ENCODE results near the gene TTC21B. TPM values are rescaled to one million over a fixed set of nuclear protein-coding genes. Genes with fewer than 3 reads are reported as not detected.

The TTC21B gene
- total RNA-seq, 4 donors from 2014 or later = 19.9 to 37.0 (median 22.9) TPM

DNA sequence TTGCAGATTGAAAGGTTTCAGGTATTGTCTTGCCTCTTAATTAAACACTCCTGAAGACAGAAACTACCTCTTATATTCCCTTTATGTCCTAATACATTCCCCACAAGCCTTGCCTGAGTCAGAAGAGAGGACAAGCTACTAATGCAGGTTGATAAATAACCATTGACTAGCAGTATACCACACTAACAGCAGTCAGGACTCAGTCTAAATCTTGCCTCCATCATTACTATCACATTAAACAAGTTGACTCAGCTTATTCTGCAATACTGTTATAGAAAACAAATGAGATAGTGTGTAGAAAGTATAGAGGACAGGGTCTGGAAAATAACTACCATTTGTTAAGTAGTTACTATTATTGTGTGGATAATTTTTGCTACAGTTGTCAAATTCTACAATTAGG lies 63.8 kb downstream of the TTC21B start:
- intact Hi-C loops (cut with DNase I) = no loop called here
- no peak overlapping the region for H3K4me3 ChIP-seq
- H3K9me3 ChIP-seq = no peaks in the 10 kb centered on the region
- no peak for DNase-seq (ENCODE audit: extremely low spot score)
- peaks cover 13 to 72% (median 37%) of the 10 kb centered on the region in 4 donors for H3K36me3 ChIP-seq
- no peak overlapping the region for H3K27ac ChIP-seq (replicated peaks in 1 of 4)
- TF ChIP-seq POLR2AphosphoS5 (IDR thresholded peaks at IDR 0.05) (no peak), EP300 (IDR thresholded peaks at IDR 0.05) (no peak), POLR2A (IDR thresholded peaks at IDR 0.05; ENCODE audit: low read depth) (no peak)
- TF ChIP-seq, protein P1, sequence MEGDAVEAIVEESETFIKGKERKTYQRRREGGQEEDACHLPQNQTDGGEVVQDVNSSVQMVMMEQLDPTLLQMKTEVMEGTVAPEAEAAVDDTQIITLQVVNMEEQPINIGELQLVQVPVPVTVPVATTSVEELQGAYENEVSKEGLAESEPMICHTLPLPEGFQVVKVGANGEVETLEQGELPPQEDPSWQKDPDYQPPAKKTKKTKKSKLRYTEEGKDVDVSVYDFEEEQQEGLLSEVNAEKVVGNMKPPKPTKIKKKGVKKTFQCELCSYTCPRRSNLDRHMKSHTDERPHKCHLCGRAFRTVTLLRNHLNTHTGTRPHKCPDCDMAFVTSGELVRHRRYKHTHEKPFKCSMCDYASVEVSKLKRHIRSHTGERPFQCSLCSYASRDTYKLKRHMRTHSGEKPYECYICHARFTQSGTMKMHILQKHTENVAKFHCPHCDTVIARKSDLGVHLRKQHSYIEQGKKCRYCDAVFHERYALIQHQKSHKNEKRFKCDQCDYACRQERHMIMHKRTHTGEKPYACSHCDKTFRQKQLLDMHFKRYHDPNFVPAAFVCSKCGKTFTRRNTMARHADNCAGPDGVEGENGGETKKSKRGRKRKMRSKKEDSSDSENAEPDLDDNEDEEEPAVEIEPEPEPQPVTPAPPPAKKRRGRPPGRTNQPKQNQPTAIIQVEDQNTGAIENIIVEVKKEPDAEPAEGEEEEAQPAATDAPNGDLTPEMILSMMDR (IDR thresholded peaks at IDR 0.05) = no peak
- no peaks in the 10 kb centered on the region for H3K27me3 ChIP-seq
- H3K4me1 ChIP-seq = no peaks in the 10 kb centered on the region

DNA sequence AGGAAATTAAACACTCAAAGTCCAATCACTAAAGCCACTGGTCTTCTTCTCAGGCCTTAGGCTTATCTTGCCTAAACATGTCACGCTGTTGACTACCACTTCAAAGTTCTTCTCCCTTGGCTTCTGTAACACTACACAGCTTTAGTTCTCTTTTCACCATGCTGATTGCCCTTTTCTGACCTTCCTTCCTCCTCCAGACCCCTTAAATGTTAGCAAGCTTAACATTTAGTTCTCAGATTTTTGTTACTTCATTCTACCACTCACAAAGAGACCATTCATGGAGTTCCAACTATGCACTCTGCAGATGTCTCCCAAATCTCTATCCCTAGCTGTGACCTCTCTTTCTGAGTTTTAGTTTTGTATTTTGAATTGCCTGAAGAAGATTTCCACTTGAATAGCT lies 64.4 kb downstream of the TTC21B start:
- peaks cover 10 to 72% (median 37%) of the 10 kb centered on the region in 4 donors for H3K36me3 ChIP-seq
- DNase-seq (ENCODE audit: extremely low spot score) = no peak
- no peaks in the 10 kb centered on the region for H3K9me3 ChIP-seq
- H3K27ac ChIP-seq (replicated peaks in 1 of 4) = no peak overlapping the region
- no peaks in the 10 kb centered on the region for H3K4me1 ChIP-seq
- 85% methylated on average over 1 of the region's 1 CpG for WGBS
- intact Hi-C loops (cut with DNase I) = no loop called here
- H3K4me3 ChIP-seq = no peak overlapping the region
- no peaks in the 10 kb centered on the region for H3K27me3 ChIP-seq
- TF ChIP-seq, protein P1 (IDR thresholded peaks at IDR 0.05) = no peak
- TF ChIP-seq POLR2AphosphoS5 (IDR thresholded peaks at IDR 0.05) = no peak
- TF ChIP-seq POLR2A (IDR thresholded peaks at IDR 0.05; ENCODE audit: low read depth) = no peak
- no peak for TF ChIP-seq EP300 (IDR thresholded peaks at IDR 0.05)

DNA sequence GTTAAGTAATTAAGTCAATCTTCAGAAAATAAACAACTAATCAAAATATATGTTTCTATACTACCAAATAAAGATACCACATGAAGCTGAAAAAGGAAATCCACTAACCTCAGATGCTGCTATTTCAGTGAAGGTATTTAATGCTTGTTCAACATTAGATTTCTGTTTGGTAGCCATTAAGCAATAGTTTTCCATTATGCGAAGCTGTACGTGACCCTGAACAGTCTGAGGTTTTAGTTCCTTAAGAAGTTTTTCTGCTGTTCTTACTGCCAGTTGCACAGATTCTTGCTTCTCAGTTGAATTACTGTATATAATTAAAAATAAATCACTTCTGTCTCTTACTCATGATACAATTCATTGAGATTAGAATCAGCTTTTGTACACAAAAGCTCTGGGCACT lies 65.4 kb downstream of the TTC21B start:
- H3K9me3 ChIP-seq = no peaks in the 10 kb centered on the region
- no peak for TF ChIP-seq POLR2A (IDR thresholded peaks at IDR 0.05; ENCODE audit: low read depth)
- no peak for TF ChIP-seq EP300 (IDR thresholded peaks at IDR 0.05)
- no peak for TF ChIP-seq POLR2AphosphoS5 (IDR thresholded peaks at IDR 0.05)
- TF ChIP-seq, protein P1 (IDR thresholded peaks at IDR 0.05) = no peak
- no peak for DNase-seq (ENCODE audit: extremely low spot score)
- H3K27me3 ChIP-seq = no peaks in the 10 kb centered on the region
- H3K4me1 ChIP-seq = no peaks in the 10 kb centered on the region
- H3K4me3 ChIP-seq = no peak overlapping the region
- no peak overlapping the region for H3K27ac ChIP-seq (replicated peaks in 1 of 4)
- intact Hi-C loops (cut with DNase I) = no loop called here
- H3K36me3 ChIP-seq = peaks cover 10 to 73% (median 39%) of the 10 kb centered on the region in 4 donors
- 80% methylated on average over 2 of the region's 2 CpGs for WGBS

DNA sequence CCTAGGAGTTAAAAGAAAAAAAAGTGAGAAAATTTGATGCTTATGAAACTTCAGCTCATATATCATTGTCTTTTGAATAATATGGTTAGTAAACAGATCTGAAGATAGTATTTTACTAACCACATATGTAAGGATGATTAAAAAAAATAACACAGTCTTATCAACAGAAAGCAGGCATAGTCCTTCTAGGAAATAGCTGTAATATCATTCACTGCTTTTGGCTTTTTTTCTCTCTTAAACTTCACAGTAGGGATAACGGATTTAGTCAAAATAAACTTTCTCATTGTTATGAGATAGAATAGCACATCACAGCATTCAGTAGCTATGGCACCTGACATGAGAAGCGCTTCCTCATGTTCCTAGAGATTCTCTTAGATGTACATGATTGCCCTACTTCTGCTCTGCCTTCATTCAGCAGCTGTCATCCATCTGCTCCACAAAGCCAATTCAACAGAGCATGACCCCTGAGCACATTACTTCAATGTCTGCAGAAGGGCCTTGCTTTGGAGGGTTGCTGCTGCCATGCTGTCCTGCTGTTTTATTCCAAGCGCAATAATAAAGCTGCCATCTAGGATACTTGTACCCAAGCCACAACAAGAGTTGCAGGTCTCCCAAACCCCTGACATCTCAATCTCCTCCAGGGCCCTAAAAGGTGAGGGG lies 67.0 kb downstream of the TTC21B start:
- Histone ChIP-seq H3K4me1 (no peaks in the 10 kb centered on the region), H3K9me3 (no peaks in the 10 kb centered on the region), H3K36me3 (peaks cover 19 to 75% (median 45%) of the 10 kb centered on the region in 4 donors), H3K4me3 (no peak overlapping the region), H3K27ac (replicated peaks in 1 of 4) (no peak overlapping the region), H3K27me3 (no peaks in the 10 kb centered on the region)
- DNase-seq (ENCODE audit: extremely low spot score) = no peak
- intact Hi-C loops (cut with DNase I) = no loop called here
- 93% methylated on average over 3 of the region's 3 CpGs for WGBS
- no peak for TF ChIP-seq EP300 (IDR thresholded peaks at IDR 0.05)
- no peak for TF ChIP-seq POLR2A (IDR thresholded peaks at IDR 0.05; ENCODE audit: low read depth)
- TF ChIP-seq, protein P1 (IDR thresholded peaks at IDR 0.05) = no peak
- TF ChIP-seq POLR2AphosphoS5 (IDR thresholded peaks at IDR 0.05) = no peak
